Right lobe of liver (tissue), 4 donors: ENCODE data around the gene FCRLB.

Experiments
- POLR2A ChIP-seq: fragments of 450-650 bp; IDR thresholded peaks from one replicate; pipeline ENCODE4 v1.6.1; 2017; ENCODE audit warnings: antibody characterized with exemption, mild to moderate bottlenecking
- TF ChIP-seq, protein P1 (sequence below), 4 donors: fragments of 200-600 bp in 3 of 4; fragments of 450-650 bp in 1 of 4; IDR thresholded peaks; one replicate each; pipeline versions ENCODE4 v1.5.1 to v1.8.0; 2016 to 2022; ENCODE audit warnings: antibody characterized with exemption in 4 of 4, mild to moderate bottlenecking in 2 of 4
- donor health status: DM: no; HTN: no; CAD: no.
- donor health status: DM: no; HTN: no; CAD: no.
- donor health status: DM: no; HTN: yes; CAD: no.

DNA sequence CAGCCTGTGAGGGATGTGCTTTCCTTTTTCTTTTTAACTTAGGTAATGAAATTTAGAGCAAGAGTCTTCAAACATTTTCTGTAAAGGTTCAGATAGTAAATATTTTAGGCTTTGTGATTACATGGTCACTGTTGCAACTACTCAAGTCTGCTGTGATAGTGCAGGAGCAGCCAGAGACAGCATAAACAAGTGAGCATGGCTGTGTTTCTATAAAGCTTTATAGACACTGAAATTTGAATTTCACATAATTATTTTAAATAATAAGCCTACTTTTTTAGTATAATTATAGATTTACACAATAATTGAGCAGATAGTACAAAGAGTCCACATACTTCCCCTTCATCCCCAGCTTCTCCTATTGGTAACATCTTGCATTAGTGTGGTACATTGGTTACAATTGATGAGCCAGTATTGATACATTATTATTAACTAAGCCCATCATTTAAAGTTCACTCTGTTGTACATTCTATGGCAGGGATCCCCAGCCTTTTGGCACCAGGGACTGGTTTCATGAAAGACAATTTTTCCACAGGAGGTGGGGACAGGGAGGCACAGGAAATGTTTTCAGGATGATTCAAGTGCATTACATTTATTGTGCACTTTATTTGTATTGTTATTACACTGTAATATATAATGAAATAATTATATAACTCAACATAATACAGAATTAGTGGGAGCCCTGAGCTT, 47.8 kb downstream of the FCRLB start:
- TF ChIP-seq, protein P1, sequence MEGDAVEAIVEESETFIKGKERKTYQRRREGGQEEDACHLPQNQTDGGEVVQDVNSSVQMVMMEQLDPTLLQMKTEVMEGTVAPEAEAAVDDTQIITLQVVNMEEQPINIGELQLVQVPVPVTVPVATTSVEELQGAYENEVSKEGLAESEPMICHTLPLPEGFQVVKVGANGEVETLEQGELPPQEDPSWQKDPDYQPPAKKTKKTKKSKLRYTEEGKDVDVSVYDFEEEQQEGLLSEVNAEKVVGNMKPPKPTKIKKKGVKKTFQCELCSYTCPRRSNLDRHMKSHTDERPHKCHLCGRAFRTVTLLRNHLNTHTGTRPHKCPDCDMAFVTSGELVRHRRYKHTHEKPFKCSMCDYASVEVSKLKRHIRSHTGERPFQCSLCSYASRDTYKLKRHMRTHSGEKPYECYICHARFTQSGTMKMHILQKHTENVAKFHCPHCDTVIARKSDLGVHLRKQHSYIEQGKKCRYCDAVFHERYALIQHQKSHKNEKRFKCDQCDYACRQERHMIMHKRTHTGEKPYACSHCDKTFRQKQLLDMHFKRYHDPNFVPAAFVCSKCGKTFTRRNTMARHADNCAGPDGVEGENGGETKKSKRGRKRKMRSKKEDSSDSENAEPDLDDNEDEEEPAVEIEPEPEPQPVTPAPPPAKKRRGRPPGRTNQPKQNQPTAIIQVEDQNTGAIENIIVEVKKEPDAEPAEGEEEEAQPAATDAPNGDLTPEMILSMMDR (IDR thresholded peaks at IDR 0.05): no peak
- no peak for TF ChIP-seq POLR2A
